Sigmoid colon (tissue), 4 donors: ENCODE results near the gene PDZRN3.

Source experiments
- POLR2A ChIP-seq, 2 donors: fragments of 450-650 bp; IDR thresholded peaks; one replicate each; pipeline ENCODE4 v1.6.1; 2016; ENCODE audit warnings: antibody characterized with exemption in 2 of 2, mild to moderate bottlenecking in 2 of 2, moderate library complexity in 2 of 2
- POLR2AphosphoS5 ChIP-seq, 4 donors: sonication (generic); formaldehyde crosslinking; IDR thresholded peaks; one replicate each; pipeline ENCODE4 v1.6.1; 2017; ENCODE audit warnings: antibody characterized with exemption in 4 of 4
- TF ChIP-seq, protein P1 (sequence below), 4 experiments: fragments of 450-650 bp in 3 of 4; fragments of 200-600 bp in 1 of 4; IDR thresholded peaks; one replicate each; pipeline ENCODE4 v1.5.1; 2016 to 2019; ENCODE audit warnings: antibody characterized with exemption in 4 of 4, mild to moderate bottlenecking in 3 of 4, moderate library complexity in 2 of 4

DNA sequence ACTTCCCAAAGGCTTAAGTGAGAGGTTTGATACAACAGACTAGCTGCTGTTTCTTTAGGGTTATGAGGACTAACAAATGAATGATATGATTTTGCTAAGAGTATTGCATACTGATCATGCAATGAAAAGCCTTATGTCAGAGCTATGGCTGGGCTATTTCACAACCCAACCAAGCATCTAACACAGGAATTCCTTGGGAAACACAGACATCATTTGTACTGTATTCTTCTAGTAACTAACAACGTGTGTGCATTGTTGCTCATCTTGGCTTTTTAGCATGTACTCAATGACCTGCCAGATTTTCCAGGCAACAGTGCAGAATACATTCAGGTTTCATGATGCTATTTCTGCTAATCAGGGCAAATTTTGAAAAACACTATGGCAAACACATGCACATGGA is 19.3 kb downstream of the PDZRN3 start:
- TF ChIP-seq, protein P1, sequence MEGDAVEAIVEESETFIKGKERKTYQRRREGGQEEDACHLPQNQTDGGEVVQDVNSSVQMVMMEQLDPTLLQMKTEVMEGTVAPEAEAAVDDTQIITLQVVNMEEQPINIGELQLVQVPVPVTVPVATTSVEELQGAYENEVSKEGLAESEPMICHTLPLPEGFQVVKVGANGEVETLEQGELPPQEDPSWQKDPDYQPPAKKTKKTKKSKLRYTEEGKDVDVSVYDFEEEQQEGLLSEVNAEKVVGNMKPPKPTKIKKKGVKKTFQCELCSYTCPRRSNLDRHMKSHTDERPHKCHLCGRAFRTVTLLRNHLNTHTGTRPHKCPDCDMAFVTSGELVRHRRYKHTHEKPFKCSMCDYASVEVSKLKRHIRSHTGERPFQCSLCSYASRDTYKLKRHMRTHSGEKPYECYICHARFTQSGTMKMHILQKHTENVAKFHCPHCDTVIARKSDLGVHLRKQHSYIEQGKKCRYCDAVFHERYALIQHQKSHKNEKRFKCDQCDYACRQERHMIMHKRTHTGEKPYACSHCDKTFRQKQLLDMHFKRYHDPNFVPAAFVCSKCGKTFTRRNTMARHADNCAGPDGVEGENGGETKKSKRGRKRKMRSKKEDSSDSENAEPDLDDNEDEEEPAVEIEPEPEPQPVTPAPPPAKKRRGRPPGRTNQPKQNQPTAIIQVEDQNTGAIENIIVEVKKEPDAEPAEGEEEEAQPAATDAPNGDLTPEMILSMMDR (IDR thresholded peaks at IDR 0.05), result no peak
- TF ChIP-seq POLR2A (IDR thresholded peaks at IDR 0.05), result no peak
- peak in 3 of 4 donors; percentile 25 to 71 (median 51) for TF ChIP-seq POLR2AphosphoS5 (IDR thresholded peaks at IDR 0.05)
